K562 (cell line): ENCODE data around the gene DNMT3A. TPM values are rescaled to one million over a fixed set of nuclear protein-coding genes. Genes with fewer than 3 reads are reported as not detected.

Source experiments
- CHCHD3 ChIP-seq: fragments of 250-450 bp; sonication (Bioruptor Pico); IDR thresholded peaks from 2 replicates; pipeline ENCODE4 v2.1.2; 2022; ENCODE audit warnings: mild to moderate bottlenecking
- KDM4B ChIP-seq, 2 experiments: fragments of 450-650 bp in 1 of 2; sonication (generic) in 1 of 2; IDR thresholded peaks; 2 replicates each; pipeline ENCODE4 v1.6.1; 2016 to 2017; ENCODE audit warnings: borderline replicate concordance in 2 of 2, antibody characterized with exemption in 1 of 2, low read depth in 1 of 2, mild to moderate bottlenecking in 1 of 2
- PBX2 ChIP-seq, 2 experiments: IDR thresholded peaks in 1 of 2; conservative IDR thresholded peaks in 1 of 2; 2 replicates each; pipeline ENCODE4 v1.6.1; 2016; ENCODE audit warnings: low read depth in 2 of 2, mild to moderate bottlenecking in 1 of 2, missing compliant biosample characterization in 1 of 2, missing genetic modification characterization in 1 of 2, moderate library complexity in 1 of 2
- PREB ChIP-seq: sonication (generic); formaldehyde crosslinking; IDR thresholded peaks from 2 replicates; pipeline ENCODE4 v1.8.1; 2023; ENCODE audit warnings: mild to moderate bottlenecking, missing genetic modification reagents
- XRCC5 ChIP-seq: fragments of 200-400 bp; formaldehyde crosslinking; IDR thresholded peaks from 2 replicates; pipeline ENCODE4 v1.6.1; 2017; ENCODE audit warnings: low read depth, mild to moderate bottlenecking, low read length
- ZNF311 ChIP-seq: fragments of 250-450 bp; sonication (Bioruptor Pico); IDR thresholded peaks from 2 replicates; pipeline ENCODE4 v1.4.0; 2020; ENCODE audit warnings: mild to moderate bottlenecking, moderate library complexity
- ZNF778 ChIP-seq: fragments of 450-650 bp; formaldehyde crosslinking; IDR thresholded peaks from 2 replicates; pipeline ENCODE4 v1.4.0; 2020; ENCODE audit warnings: mild to moderate bottlenecking, moderate library complexity
- polyA plus RNA-seq, 8 experiments: library from polyadenylated mRNA; depleted of rRNA in 4 of 8; stranded (reverse) in 5 of 8; unstranded in 3 of 8; fragments of >200 nt; fragmentation: Nextera tagmentation in 2 of 8; fragmentation: Illumina TruSeq in 1 of 8; extraction: Ambion mirVana in 2 of 8; extraction: Trizol in 1 of 8; gene quantifications; 2 replicates each; pipeline versions ENCODE4 v1.2.1 to v1.2.3, GENCODE V29; 2011 to 2014; ENCODE audit warnings: inconsistent platforms in 1 of 8, missing spikeins in 1 of 8
- total RNA-seq, 7 experiments: library from RNA; depleted of rRNA in 6 of 7; stranded (reverse); fragments of >200 nt in 6 of 7; fragmentation: Illumina TruSeq in 2 of 7; extraction: Trizol in 2 of 7; gene quantifications; 2 replicates each; pipeline versions ENCODE4 v1.2.1 to v1.2.3, GENCODE V29; 2011 to 2021; ENCODE audit warnings: low replicate concordance in 1 of 7

The DNMT3A gene
- total and polyA plus RNA-seq, 9 of the 15 experiments (the other 6 are each of a cell fraction or from before 2014, with no cell fraction given) = 3.0 to 16.0 (median 6.1) TPM

- no peak for TF ChIP-seq PBX2 (CRISPR knock-in tag; IDR thresholded peaks at IDR 0.05; ENCODE audit: low read depth)
- TF ChIP-seq PBX2 (tag; conservative IDR thresholded peaks at IDR 0.05; ENCODE audit: low read depth) = no peak
- no peak for TF ChIP-seq XRCC5
- no peak for TF ChIP-seq PREB (CRISPR knock-in tag)
- no peak for TF ChIP-seq KDM4B (IDR thresholded peaks at IDR 0.05; ENCODE audit: borderline replicate concordance in 2 of 2, low read depth in 1 of 2)
- no peak for TF ChIP-seq ZNF311 (CRISPR knock-in tag)
- TF ChIP-seq CHCHD3 = no peak
- no peak for TF ChIP-seq ZNF778 (CRISPR knock-in tag)
These were observed 104.0 kb downstream of the DNMT3A start (continued) for GRCh38 chr2:25237764-25238163.
